ENCODE measurements around the gene PLA2G3. TPM values are rescaled to one million over a fixed set of nuclear protein-coding genes. Genes with fewer than 3 reads are reported as not detected.

PLA2G3 gene
- total RNA-seq, 1 experiment from 2014 or later, result 8.2 TPM

DNA sequence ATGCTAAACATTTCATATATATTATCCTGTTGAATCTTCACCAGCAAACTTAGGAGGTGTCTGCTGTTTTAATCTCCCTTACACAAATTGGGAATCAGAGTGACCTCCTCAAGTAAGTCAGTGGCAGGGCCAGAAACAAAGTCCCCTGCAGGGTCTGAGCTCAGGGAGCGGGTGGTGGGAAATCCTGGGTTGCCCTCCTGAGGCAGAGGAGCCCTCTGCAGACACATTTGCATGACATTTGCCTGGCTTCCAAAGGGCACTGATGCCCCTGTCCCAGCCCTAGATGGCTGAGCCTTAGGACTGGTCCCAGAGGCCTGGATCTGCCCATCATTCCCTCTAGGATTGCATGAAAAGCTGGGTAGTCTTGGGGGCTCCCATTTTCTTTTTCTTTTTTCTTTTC, 19.7 kb downstream of the PLA2G3 start:
- no peak overlapping the region for H4K5ac ChIP-seq (ENCODE audit: insufficient read length, low read depth, low read length)
- H3K18ac ChIP-seq (ENCODE audit: insufficient read length, low read depth, low read length), result no peak overlapping the region
- no peaks in the 10 kb centered on the region for H3K27me3 ChIP-seq (ENCODE audit: insufficient read depth, low read length)
- H2BK20ac ChIP-seq (ENCODE audit: low read depth, low read length, poor library complexity, severe bottlenecking), result no peak overlapping the region
- H3K36me3 Mint-ChIP-seq (ENCODE audit: insufficient read depth in 1 of 3, low read depth in 3 of 3), result no peaks in the 10 kb centered on the region
- H3K4me2 ChIP-seq (ENCODE audit: insufficient read depth, insufficient read length, low read length), result no peak overlapping the region
- no peak overlapping the region for H3K4ac ChIP-seq (ENCODE audit: low read depth, low read length)
- no peak overlapping the region for H2BK5ac ChIP-seq (ENCODE audit: insufficient read length, low read length)
- peaks cover 12% of the 10 kb centered on the region for H3K27me3 Mint-ChIP-seq (ENCODE audit: low read depth)
- H3K4me1 ChIP-seq (ENCODE audit: insufficient read depth, low read length), result peaks cover 5% of the 10 kb centered on the region
- TF ChIP-seq CTCF (conservative IDR thresholded peaks at IDR 0.05), result no peak
- no peaks in the 10 kb centered on the region for H3K79me2 ChIP-seq (ENCODE audit: insufficient read depth, low read length)
- no peaks in the 10 kb centered on the region for H3K23me2 ChIP-seq (ENCODE audit: insufficient read length, low read depth, low read length, poor library complexity, severe bottlenecking)
- no peak overlapping the region for H3K4me3 Mint-ChIP-seq
- no peak overlapping the region for H2BK12ac ChIP-seq (ENCODE audit: insufficient read length, low read depth, low read length)
- no peak overlapping the region for H2AK5ac ChIP-seq (ENCODE audit: insufficient read length, low read length)
- H2BK120ac ChIP-seq (ENCODE audit: low read depth, low read length, poor library complexity, severe bottlenecking), result no peak overlapping the region
- WGBS (ENCODE audit: extremely low coverage, insufficient read length, low lambda C conversion rate), result no CpG with 5 or more reads among the region's 1 CpG
- H3T11ph ChIP-seq (ENCODE audit: low read length), result no peak overlapping the region
- no peak overlapping the region for H4K8ac ChIP-seq (replicated peaks; ENCODE audit: insufficient read length, low read depth, low read length)
- H3K14ac ChIP-seq (ENCODE audit: insufficient read depth, low read length), result no peak overlapping the region
- H3K9ac ChIP-seq (ENCODE audit: extremely low read depth, insufficient read length, low read length), result no peak overlapping the region
- no peak overlapping the region for H3K27ac ChIP-seq (ENCODE audit: insufficient read length, low read depth, low read length)
- H2AFZ ChIP-seq (ENCODE audit: low read length), result no peak overlapping the region
- H3K27ac Mint-ChIP-seq, result no peak overlapping the region
- H4K91ac ChIP-seq (ENCODE audit: insufficient read length, low read depth, low read length), result no peak overlapping the region
- H4K20me1 ChIP-seq (ENCODE audit: control insufficient read depth, insufficient read depth, insufficient read length), result no peaks in the 10 kb centered on the region
- no peak overlapping the region for H3K23ac ChIP-seq (ENCODE audit: insufficient read length, low read depth, low read length)
- no peaks in the 10 kb centered on the region for H3K9me3 Mint-ChIP-seq
- H2BK15ac ChIP-seq (ENCODE audit: low read depth, low read length), result no peak overlapping the region
- peaks cover 21 to 29% of the 10 kb centered on the region in 2 experiments for H3K4me1 Mint-ChIP-seq
- DNase-seq, result no peak
- H3K79me1 ChIP-seq (ENCODE audit: insufficient read depth, low read depth, low read length, poor library complexity, severe bottlenecking), result no peaks in the 10 kb centered on the region
- no peaks in the 10 kb centered on the region for H3K9me3 ChIP-seq (ENCODE audit: control insufficient read depth, low read depth, low read length)
- H3K56ac ChIP-seq (ENCODE audit: insufficient read length, low read depth, low read length), result no peak overlapping the region
